PFSK-1 (cell line): ENCODE results near the gene DNER.

Experiments used
- POLR2AphosphoS5 ChIP-seq: IDR thresholded peaks from 2 replicates; pipeline ENCODE4 v1.6.1; 2012; ENCODE audit warnings: low read depth, mild to moderate bottlenecking, control low read depth, low read length, moderate library complexity
- TF ChIP-seq, protein P1 (sequence below), 2 experiments: IDR thresholded peaks; 2 replicates each; pipeline versions ENCODE4 v1.6.1 to v1.8.0; 2011 to 2012; ENCODE audit warnings: low read depth in 2 of 2, low read length in 2 of 2, control low read depth in 1 of 2, inconsistent platforms in 1 of 2, mild to moderate bottlenecking in 1 of 2, moderate library complexity in 1 of 2; ENCODE audit not compliant: insufficient read depth in 1 of 2

DNA sequence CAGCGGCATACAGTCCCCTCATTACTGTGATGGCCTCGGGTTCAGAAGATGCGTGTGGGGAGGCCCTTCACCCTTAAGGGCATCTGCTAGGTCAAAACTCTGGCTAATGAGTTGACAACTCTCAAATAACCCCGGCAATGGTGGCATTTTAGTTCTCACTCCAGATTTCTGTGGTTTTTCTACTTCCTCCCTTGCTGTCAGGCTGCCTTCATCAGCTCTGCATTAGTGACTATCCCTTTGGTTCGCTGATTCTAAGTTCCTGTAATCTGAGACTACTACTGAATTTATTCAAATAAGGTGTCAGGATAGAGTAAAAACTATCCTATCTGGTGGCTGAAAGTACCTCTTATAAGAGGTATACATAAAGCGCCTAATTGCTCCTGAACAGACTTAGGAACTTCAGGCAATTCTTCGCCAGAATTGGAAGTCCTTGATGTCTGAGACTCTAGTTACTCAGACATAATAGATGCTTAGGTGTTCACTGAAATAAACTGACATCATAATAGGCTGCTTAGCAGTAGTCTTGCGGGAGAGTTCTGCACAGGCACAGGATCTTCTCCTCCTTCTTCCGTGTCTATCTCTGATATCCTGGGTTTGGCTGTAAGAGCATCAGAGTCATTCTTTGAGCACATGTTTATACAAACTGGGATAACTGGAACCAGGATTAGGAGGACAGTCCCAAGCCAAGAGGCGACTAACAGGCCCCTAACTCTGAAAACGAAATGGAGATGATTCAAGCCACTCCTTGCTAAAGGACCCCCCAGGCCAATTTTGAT, 194.5 kb downstream of the DNER start:
- TF ChIP-seq POLR2AphosphoS5: no peak
- TF ChIP-seq, protein P1, sequence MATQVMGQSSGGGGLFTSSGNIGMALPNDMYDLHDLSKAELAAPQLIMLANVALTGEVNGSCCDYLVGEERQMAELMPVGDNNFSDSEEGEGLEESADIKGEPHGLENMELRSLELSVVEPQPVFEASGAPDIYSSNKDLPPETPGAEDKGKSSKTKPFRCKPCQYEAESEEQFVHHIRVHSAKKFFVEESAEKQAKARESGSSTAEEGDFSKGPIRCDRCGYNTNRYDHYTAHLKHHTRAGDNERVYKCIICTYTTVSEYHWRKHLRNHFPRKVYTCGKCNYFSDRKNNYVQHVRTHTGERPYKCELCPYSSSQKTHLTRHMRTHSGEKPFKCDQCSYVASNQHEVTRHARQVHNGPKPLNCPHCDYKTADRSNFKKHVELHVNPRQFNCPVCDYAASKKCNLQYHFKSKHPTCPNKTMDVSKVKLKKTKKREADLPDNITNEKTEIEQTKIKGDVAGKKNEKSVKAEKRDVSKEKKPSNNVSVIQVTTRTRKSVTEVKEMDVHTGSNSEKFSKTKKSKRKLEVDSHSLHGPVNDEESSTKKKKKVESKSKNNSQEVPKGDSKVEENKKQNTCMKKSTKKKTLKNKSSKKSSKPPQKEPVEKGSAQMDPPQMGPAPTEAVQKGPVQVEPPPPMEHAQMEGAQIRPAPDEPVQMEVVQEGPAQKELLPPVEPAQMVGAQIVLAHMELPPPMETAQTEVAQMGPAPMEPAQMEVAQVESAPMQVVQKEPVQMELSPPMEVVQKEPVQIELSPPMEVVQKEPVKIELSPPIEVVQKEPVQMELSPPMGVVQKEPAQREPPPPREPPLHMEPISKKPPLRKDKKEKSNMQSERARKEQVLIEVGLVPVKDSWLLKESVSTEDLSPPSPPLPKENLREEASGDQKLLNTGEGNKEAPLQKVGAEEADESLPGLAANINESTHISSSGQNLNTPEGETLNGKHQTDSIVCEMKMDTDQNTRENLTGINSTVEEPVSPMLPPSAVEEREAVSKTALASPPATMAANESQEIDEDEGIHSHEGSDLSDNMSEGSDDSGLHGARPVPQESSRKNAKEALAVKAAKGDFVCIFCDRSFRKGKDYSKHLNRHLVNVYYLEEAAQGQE (IDR thresholded peaks at IDR 0.05; ENCODE audit: insufficient read depth in 1 of 2, low read depth in 2 of 2, low read length in 2 of 2): no peak
